HT1080 (cell line): ENCODE measurements around the gene OFD1. TPM values are rescaled to one million over a fixed set of nuclear protein-coding genes. Genes with fewer than 3 reads are reported as not detected.

Experiments used
- DNase-seq: peaks from one replicate; pipeline ENCODE4 v3.0.0-alpha.2; 2015; ENCODE audit warnings: low read depth
- total RNA-seq: library from RNA; depleted of rRNA; stranded (reverse); fragments of >200 nt; shearing (Covaris generic); gene quantifications from 2 replicates; pipeline ENCODE4 v1.2.3, GENCODE V29; 2014

Gene OFD1
- total RNA-seq, 1 experiment from 2014 or later = 5.6 TPM

GRCh38 chrX:13752646-13753045, 18.1 kb downstream of the OFD1 start:
- DNase-seq = no peak

- DNase-seq = no peak
Measured at GRCh38 chrX:13754765-13755164, 20.2 kb downstream of the OFD1 start.

- DNase-seq = no peak
Measured at GRCh38 chrX:13755254-13755653, 20.7 kb downstream of the OFD1 start.

GRCh38 chrX:13756381-13756780, 21.8 kb downstream of the OFD1 start:
- DNase-seq = no peak

- no peak for DNase-seq
Measured at GRCh38 chrX:13759152-13759718, 24.7 kb downstream of the OFD1 start.

- no peak for DNase-seq
Measured at GRCh38 chrX:13760426-13760825, 25.9 kb downstream of the OFD1 start.

- DNase-seq = no peak
Measured at GRCh38 chrX:13761606-13762414, 27.3 kb downstream of the OFD1 start.

GRCh38 chrX:13763489-13763888, 28.9 kb downstream of the OFD1 start:
- no peak for DNase-seq

- no peak for DNase-seq
Measured at GRCh38 chrX:13764281-13764680, 29.7 kb downstream of the OFD1 start.

GRCh38 chrX:13764765-13765164, 30.2 kb downstream of the OFD1 start:
- no peak for DNase-seq

- DNase-seq = no peak
Measured at GRCh38 chrX:13768939-13769338, 34.4 kb downstream of the OFD1 start.

- DNase-seq = no peak
Measured at GRCh38 chrX:13770013-13770535, 35.5 kb downstream of the OFD1 start.

GRCh38 chrX:13774696-13775095, 40.1 kb downstream of the OFD1 start:
- no peak for DNase-seq

GRCh38 chrX:13775837-13776236, 41.3 kb downstream of the OFD1 start:
- DNase-seq = no peak

GRCh38 chrX:13776387-13776786, 41.8 kb downstream of the OFD1 start:
- no peak for DNase-seq

- peak; percentile 48 for DNase-seq
Measured at GRCh38 chrX:13778916-13779315, 44.4 kb downstream of the OFD1 start.

- no peak for DNase-seq
Measured at GRCh38 chrX:13780868-13781427, 46.4 kb downstream of the OFD1 start.

- no peak for DNase-seq
Measured at GRCh38 chrX:13786048-13786447, 51.5 kb downstream of the OFD1 start.

- DNase-seq = peak; percentile 3
Measured at GRCh38 chrX:13790206-13791131, 55.9 kb downstream of the OFD1 start.

GRCh38 chrX:13791145-13791544, 56.6 kb downstream of the OFD1 start:
- no peak for DNase-seq

- DNase-seq = no peak
Measured at GRCh38 chrX:13791559-13791958, 57.0 kb downstream of the OFD1 start.
